Body of pancreas (tissue), 4 donors: Measurements from ENCODE around the gene MYO15A.

Experiments
- CTCF ChIP-seq, 7 experiments: fragments of 450-650 bp in 4 of 7; fragments of 200-600 bp in 3 of 7; sonication (generic) in 3 of 7; IDR thresholded peaks; one replicate each; pipeline ENCODE4 v1.5.1; 2016 to 2019; ENCODE audit warnings: antibody characterized with exemption in 7 of 7
- POLR2A ChIP-seq, 3 donors: fragments of 450-650 bp; IDR thresholded peaks; one replicate each; pipeline ENCODE4 v1.6.1; 2016; ENCODE audit warnings: antibody characterized with exemption in 3 of 3, mild to moderate bottlenecking in 2 of 3

GRCh38 chr17:18156976-18157280 is 48.4 kb downstream of the MYO15A start:
- TF ChIP-seq POLR2A (IDR thresholded peaks at IDR 0.05) (no peak), CTCF (IDR thresholded peaks at IDR 0.05) (no peak)
